Sigmoid colon (tissue), 7 donors: Measurements from ENCODE around the gene WDR5B. TPM values are rescaled to one million over a fixed set of nuclear protein-coding genes. Genes with fewer than 3 reads are reported as not detected.

ENCODE experiments used
- DNase-seq: peaks from one replicate; pipeline ENCODE4 v3.0.0-alpha.2; 2019
- H3K27ac ChIP-seq, 4 donors: fragments of 200-600 bp; sonication (generic); one replicate each; pipeline ENCODE4 v1.5.1; 2016 to 2019; ENCODE audit warnings: mild to moderate bottlenecking in 1 of 4
- H3K27me3 ChIP-seq, 3 donors: fragments of 200-600 bp; sonication (generic); one replicate each; pipeline ENCODE4 v1.5.1; 2019; ENCODE audit warnings: mild to moderate bottlenecking in 1 of 3
- H3K36me3 ChIP-seq, 4 donors: fragments of 200-600 bp; sonication (generic); one replicate each; pipeline ENCODE4 v1.5.1; 2016 to 2019
- H3K4me1 ChIP-seq, 4 donors: fragments of 200-600 bp; sonication (generic); one replicate each; pipeline ENCODE4 v1.5.1; 2017 to 2019
- H3K4me3 ChIP-seq, 4 donors: fragments of 200-600 bp; sonication (generic); one replicate each; pipeline ENCODE4 v1.5.1; 2017 to 2019; ENCODE audit warnings: mild to moderate bottlenecking in 2 of 4, moderate library complexity in 1 of 4
- H3K9me3 ChIP-seq, 4 donors: fragments of 200-600 bp in 3 of 4; sonication (generic) in 3 of 4; one replicate each; pipeline versions ENCODE4 v1.5.1 to v1.6.1; 2013 to 2019
- CTCF ChIP-seq, 4 experiments: fragments of 450-650 bp in 3 of 4; fragments of 200-600 bp in 1 of 4; IDR thresholded peaks; one replicate each; pipeline ENCODE4 v1.5.1; 2016 to 2019; ENCODE audit warnings: antibody characterized with exemption in 4 of 4, mild to moderate bottlenecking in 3 of 4, moderate library complexity in 2 of 4
- EP300 ChIP-seq, 4 donors: sonication (generic); formaldehyde crosslinking; IDR thresholded peaks; one replicate each; pipeline ENCODE4 v1.6.1; 2017; ENCODE audit warnings: antibody characterized with exemption in 4 of 4
- POLR2A ChIP-seq, 2 donors: fragments of 450-650 bp; IDR thresholded peaks; one replicate each; pipeline ENCODE4 v1.6.1; 2016; ENCODE audit warnings: antibody characterized with exemption in 2 of 2, mild to moderate bottlenecking in 2 of 2, moderate library complexity in 2 of 2
- POLR2AphosphoS5 ChIP-seq, 4 donors: sonication (generic); formaldehyde crosslinking; IDR thresholded peaks; one replicate each; pipeline ENCODE4 v1.6.1; 2017; ENCODE audit warnings: antibody characterized with exemption in 4 of 4
- WGBS, 2 donors: extraction: QIAGEN DNeasy Blood & Tissue Kit; methylation state at CpG; one replicate each; pipeline ENCODE4 v1.1.7; 2013; 5-methylcytosine and 5-hydroxymethylcytosine counted together
- intact Hi-C: fragments of 100-400 bp; cut with DNase I; formaldehyde crosslinking; loops from one replicate; pipeline ENCODE4 v1.15.1; 2023
- polyA plus RNA-seq, 3 donors: library from polyadenylated mRNA; stranded (reverse); fragments of 200-250 nt; gene quantifications; one replicate each; pipeline ENCODE4 v1.2.3, GENCODE V29; 2013
- total RNA-seq, 4 donors: library from RNA; depleted of rRNA; stranded (reverse); fragments of >200 nt; gene quantifications; one replicate each; pipeline ENCODE4 v1.1.0, GENCODE V29; 2016
- donor health status: healthy with polysubstance abuse.
- donor health status: Bipolar disorder and iron deficiency.
- donor health status: healthy.

WDR5B gene
- total and polyA plus RNA-seq, 7 donors: 1.2 to 4.6 (median 2.5) TPM

- WGBS, 2 donors: 92 to 97% methylated on average over 4 of the region's 4 CpGs
- intact Hi-C loops: no loop called here
- no peaks in the 10 kb centered on the region for H3K27me3 ChIP-seq
- no peaks in the 10 kb centered on the region for H3K9me3 ChIP-seq
- no peak for TF ChIP-seq POLR2A (IDR thresholded peaks at IDR 0.05)
- H3K27ac ChIP-seq: no peak overlapping the region
- peaks cover 0 to 13% (median 11%) of the 10 kb centered on the region in 4 donors for H3K4me1 ChIP-seq
- peaks cover 0 to 37% (median 6%) of the 10 kb centered on the region in 4 donors for H3K36me3 ChIP-seq
- H3K4me3 ChIP-seq: no peak overlapping the region
- DNase-seq: no peak
Measured at GRCh38 chr3:122421101-122421500, 5.2 kb upstream of the WDR5B start.

- TF ChIP-seq EP300 (IDR thresholded peaks at IDR 0.05) (no peak), POLR2AphosphoS5 (IDR thresholded peaks at IDR 0.05) (no peak), POLR2A (IDR thresholded peaks at IDR 0.05) (no peak), CTCF (IDR thresholded peaks at IDR 0.05) (no peak)
- intact Hi-C loops: loop anchor here (1.0 to 10.0 kb wide), 4 partner anchors 33 to 145 kb away; partner anchors contain the start of genes DTX3L, FAM162A, KPNA1 and PARP9
- H3K27ac ChIP-seq: peak overlapping the region; percentile 84 to 90 (median 88)
- H3K36me3 ChIP-seq: peaks cover 0 to 20% (median 0%) of the 10 kb centered on the region in 4 donors
- peak overlapping the region; percentile 54 to 89 (median 76) for H3K4me3 ChIP-seq
- no peak for DNase-seq
- peaks cover 0 to 31% (median 27%) of the 10 kb centered on the region in 4 donors for H3K4me1 ChIP-seq
- no peaks in the 10 kb centered on the region for H3K27me3 ChIP-seq
- no peaks in the 10 kb centered on the region for H3K9me3 ChIP-seq
- WGBS, 2 donors: 46 to 60% methylated on average over 14 of the region's 14 CpGs
Measured at GRCh38 chr3:122416966-122417365, 1.1 kb upstream of the WDR5B start.

GRCh38 chr3:122415104-122415744 is 638 bp downstream of the WDR5B start:
- TF ChIP-seq POLR2A (IDR thresholded peaks at IDR 0.05) (no peak), CTCF (IDR thresholded peaks at IDR 0.05) (no peak), POLR2AphosphoS5 (IDR thresholded peaks at IDR 0.05) (no peak), EP300 (IDR thresholded peaks at IDR 0.05) (no peak)
- intact Hi-C loops: loop anchor here (5.0 to 10.0 kb wide), 3 partner anchors 47 to 147 kb away; partner anchors contain the start of genes DTX3L, KPNA1 and PARP9
- WGBS, 2 donors: 17 to 23% methylated on average over 10 of the region's 10 CpGs
- Histone ChIP-seq H3K36me3 (peaks cover 0 to 26% (median 4%) of the 10 kb centered on the region in 4 donors), H3K27me3 (no peaks in the 10 kb centered on the region), H3K4me1 (peaks cover 0 to 31% (median 27%) of the 10 kb centered on the region in 4 donors), H3K27ac (peak overlapping the region; percentile 84 to 90 (median 88)), H3K4me3 (peak overlapping the region; percentile 54 to 89 (median 76)), H3K9me3 (no peaks in the 10 kb centered on the region)
- peak; percentile 72 for DNase-seq

- intact Hi-C loops: loop anchor here (10.0 kb wide), 1 partner anchor 100 kb away; the partner anchor contains the start of gene KPNA1
- Histone ChIP-seq H3K4me3 (no peak overlapping the region), H3K36me3 (peaks cover 0 to 34% (median 7%) of the 10 kb centered on the region in 4 donors), H3K4me1 (peaks cover 0 to 31% (median 27%) of the 10 kb centered on the region in 4 donors), H3K9me3 (no peaks in the 10 kb centered on the region), H3K27ac (no peak overlapping the region), H3K27me3 (no peaks in the 10 kb centered on the region)
- WGBS, 2 donors: 77 to 95% methylated on average over 3 of the region's 3 CpGs
- DNase-seq: no peak
- TF ChIP-seq POLR2AphosphoS5 (IDR thresholded peaks at IDR 0.05): no peak
Measured at GRCh38 chr3:122414391-122414790, 1.5 kb downstream of the WDR5B start.

GRCh38 chr3:122410639-122411038 is 5.2 kb downstream of the WDR5B start:
- no peaks in the 10 kb centered on the region for H3K9me3 ChIP-seq
- H3K36me3 ChIP-seq: peaks cover 0 to 70% (median 21%) of the 10 kb centered on the region in 4 donors
- TF ChIP-seq EP300 (IDR thresholded peaks at IDR 0.05) (no peak), POLR2AphosphoS5 (IDR thresholded peaks at IDR 0.05) (no peak), CTCF (IDR thresholded peaks at IDR 0.05) (no peak), POLR2A (IDR thresholded peaks at IDR 0.05) (no peak)
- 89 to 94% methylated on average over 6 of the region's 6 CpGs for WGBS, 2 donors
- H3K27ac ChIP-seq: no peak overlapping the region
- DNase-seq: no peak
- peaks cover 0 to 19% (median 15%) of the 10 kb centered on the region in 4 donors for H3K4me1 ChIP-seq
- H3K27me3 ChIP-seq: no peaks in the 10 kb centered on the region
- no peak overlapping the region for H3K4me3 ChIP-seq
- intact Hi-C loops: loop anchor here (10.0 kb wide), 1 partner anchor 104 kb away; the partner anchor contains the start of gene KPNA1
